ENCODE measurements around the gene CTU2. TPM values are rescaled to one million over a fixed set of nuclear protein-coding genes. Genes with fewer than 3 reads are reported as not detected.
A peak's percentile ranks its signal among the peaks of the same experiment; 100 is the strongest.

The CTU2 gene
- polyA plus RNA-seq, 1 donor from 2014 or later, result 12.1 TPM

GRCh38 chr16:88697831-88698615 is 8.3 kb upstream of the CTU2 start:
- peak overlapping the region in 3 of 4 donors; percentile 66 to 85 (median 75) for H3K4me3 Mint-ChIP-seq
- H3K27ac Mint-ChIP-seq, result peak overlapping the region; percentile 80 to 96 (median 85)
- peaks cover 26 to 28% (median 26%) of the 10 kb centered on the region in 3 donors for H3K4me1 Mint-ChIP-seq
- no peaks in the 10 kb centered on the region for H3K9me3 Mint-ChIP-seq
- no peaks in the 10 kb centered on the region for H3K27me3 Mint-ChIP-seq
- no peaks in the 10 kb centered on the region for H3K36me3 Mint-ChIP-seq

GRCh38 chr16:88698646-88699045 is 7.7 kb upstream of the CTU2 start:
- Mint-ChIP-seq H3K36me3 (no peaks in the 10 kb centered on the region), H3K4me1 (peaks cover 29 to 31% (median 30%) of the 10 kb centered on the region in 3 donors), H3K27me3 (no peaks in the 10 kb centered on the region), H3K9me3 (no peaks in the 10 kb centered on the region), H3K4me3 (peak overlapping the region in 3 of 4 donors; percentile 66 to 85 (median 75)), H3K27ac (peak overlapping the region; percentile 80 to 96 (median 85))

GRCh38 chr16:88699180-88699579 is 7.1 kb upstream of the CTU2 start:
- H3K9me3 Mint-ChIP-seq, result no peaks in the 10 kb centered on the region
- peak overlapping the region in 1 of 3 donors; percentile 96 for H3K27ac Mint-ChIP-seq
- H3K36me3 Mint-ChIP-seq, result no peaks in the 10 kb centered on the region
- peaks cover 33 to 36% (median 35%) of the 10 kb centered on the region in 3 donors for H3K4me1 Mint-ChIP-seq
- no peaks in the 10 kb centered on the region for H3K27me3 Mint-ChIP-seq
- H3K4me3 Mint-ChIP-seq, result peak overlapping the region in 1 of 4 donors; percentile 91

- H3K27ac Mint-ChIP-seq, result peak overlapping the region; percentile 89 to 96 (median 95)
- H3K4me1 Mint-ChIP-seq, result peaks cover 41 to 43% (median 43%) of the 10 kb centered on the region in 3 donors
- no peaks in the 10 kb centered on the region for H3K36me3 Mint-ChIP-seq
- no peaks in the 10 kb centered on the region for H3K27me3 Mint-ChIP-seq
- no peaks in the 10 kb centered on the region for H3K9me3 Mint-ChIP-seq
- peak overlapping the region; percentile 70 to 95 (median 89) for H3K4me3 Mint-ChIP-seq
Observed at GRCh38 chr16:88700322-88700635, 6.0 kb upstream of the CTU2 start.

GRCh38 chr16:88700636-88701482 is 5.4 kb upstream of the CTU2 start:
- H3K4me3 Mint-ChIP-seq, result peak overlapping the region; percentile 87 to 95 (median 92)
- H3K27me3 Mint-ChIP-seq, result no peaks in the 10 kb centered on the region
- no peaks in the 10 kb centered on the region for H3K36me3 Mint-ChIP-seq
- no peaks in the 10 kb centered on the region for H3K9me3 Mint-ChIP-seq
- H3K4me1 Mint-ChIP-seq, result peaks cover 43 to 46% (median 46%) of the 10 kb centered on the region in 3 donors
- H3K27ac Mint-ChIP-seq, result peak overlapping the region; percentile 89 to 96 (median 95)

GRCh38 chr16:88701581-88702370 is 4.5 kb upstream of the CTU2 start:
- peak overlapping the region; percentile 87 to 94 (median 92) for H3K4me3 Mint-ChIP-seq
- H3K9me3 Mint-ChIP-seq, result no peaks in the 10 kb centered on the region
- peak overlapping the region; percentile 85 to 96 (median 89) for H3K27ac Mint-ChIP-seq
- H3K36me3 Mint-ChIP-seq, result no peaks in the 10 kb centered on the region
- H3K27me3 Mint-ChIP-seq, result no peaks in the 10 kb centered on the region
- H3K4me1 Mint-ChIP-seq, result peaks cover 44 to 46% (median 46%) of the 10 kb centered on the region in 3 donors

- no peaks in the 10 kb centered on the region for H3K27me3 Mint-ChIP-seq
- no peaks in the 10 kb centered on the region for H3K9me3 Mint-ChIP-seq
- peak overlapping the region; percentile 87 to 94 (median 92) for H3K4me3 Mint-ChIP-seq
- H3K27ac Mint-ChIP-seq, result peak overlapping the region; percentile 89 to 97 (median 96)
- H3K36me3 Mint-ChIP-seq, result no peaks in the 10 kb centered on the region
- H3K4me1 Mint-ChIP-seq, result peaks cover 51 to 54% (median 53%) of the 10 kb centered on the region in 3 donors
Observed at GRCh38 chr16:88702371-88703210, 3.7 kb upstream of the CTU2 start.

GRCh38 chr16:88703486-88704309 is 2.6 kb upstream of the CTU2 start:
- Mint-ChIP-seq H3K27ac (peak overlapping the region; percentile 89 to 97 (median 96)), H3K27me3 (no peaks in the 10 kb centered on the region), H3K9me3 (no peaks in the 10 kb centered on the region), H3K4me1 (peaks cover 46 to 49% (median 48%) of the 10 kb centered on the region in 3 donors), H3K4me3 (peak overlapping the region; percentile 87 to 94 (median 92)), H3K36me3 (no peaks in the 10 kb centered on the region)

GRCh38 chr16:88705076-88705684 is 1.1 kb upstream of the CTU2 start:
- Mint-ChIP-seq H3K4me1 (peaks cover 40 to 42% (median 41%) of the 10 kb centered on the region in 3 donors), H3K4me3 (peak overlapping the region; percentile 87 to 94 (median 92)), H3K27ac (peak overlapping the region; percentile 89 to 97 (median 96)), H3K36me3 (no peaks in the 10 kb centered on the region), H3K9me3 (no peaks in the 10 kb centered on the region), H3K27me3 (no peaks in the 10 kb centered on the region)

- Mint-ChIP-seq H3K36me3 (no peaks in the 10 kb centered on the region), H3K4me1 (peaks cover 36 to 39% (median 38%) of the 10 kb centered on the region in 3 donors), H3K9me3 (no peaks in the 10 kb centered on the region), H3K4me3 (peak overlapping the region; percentile 87 to 94 (median 92)), H3K27ac (peak overlapping the region; percentile 89 to 97 (median 96)), H3K27me3 (no peaks in the 10 kb centered on the region)
Observed at GRCh38 chr16:88705801-88706228, 488 bp upstream of the CTU2 start.

- H3K36me3 Mint-ChIP-seq, result no peaks in the 10 kb centered on the region
- no peaks in the 10 kb centered on the region for H3K9me3 Mint-ChIP-seq
- H3K27me3 Mint-ChIP-seq, result no peaks in the 10 kb centered on the region
- H3K27ac Mint-ChIP-seq, result peak overlapping the region; percentile 31 to 92 (median 85)
- peaks cover 32 to 34% (median 33%) of the 10 kb centered on the region in 3 donors for H3K4me1 Mint-ChIP-seq
- peak overlapping the region; percentile 79 to 93 (median 90) for H3K4me3 Mint-ChIP-seq
Observed at GRCh38 chr16:88706965-88707826, 893 bp downstream of the CTU2 start.

- Mint-ChIP-seq H3K9me3 (no peaks in the 10 kb centered on the region), H3K4me1 (peaks cover 8 to 9% (median 8%) of the 10 kb centered on the region in 3 donors), H3K27ac (peak overlapping the region in 1 of 3 donors; percentile 71), H3K36me3 (no peaks in the 10 kb centered on the region), H3K27me3 (no peaks in the 10 kb centered on the region), H3K4me3 (no peak overlapping the region)
Observed at GRCh38 chr16:88710556-88710955, 4.3 kb downstream of the CTU2 start.
